GM21528 (cell line): ENCODE results near the gene TBC1D2.

Source experiments
- ATAC-seq: cut with Tn5 transposase; IDR thresholded peaks from one replicate; pipeline ENCODE4 v1.9.1; 2021; ENCODE audit warnings: mild to moderate bottlenecking, moderate library complexity; ENCODE audit not compliant: unreplicated experiment, low FRiP score

The TBC1D2 gene

DNA sequence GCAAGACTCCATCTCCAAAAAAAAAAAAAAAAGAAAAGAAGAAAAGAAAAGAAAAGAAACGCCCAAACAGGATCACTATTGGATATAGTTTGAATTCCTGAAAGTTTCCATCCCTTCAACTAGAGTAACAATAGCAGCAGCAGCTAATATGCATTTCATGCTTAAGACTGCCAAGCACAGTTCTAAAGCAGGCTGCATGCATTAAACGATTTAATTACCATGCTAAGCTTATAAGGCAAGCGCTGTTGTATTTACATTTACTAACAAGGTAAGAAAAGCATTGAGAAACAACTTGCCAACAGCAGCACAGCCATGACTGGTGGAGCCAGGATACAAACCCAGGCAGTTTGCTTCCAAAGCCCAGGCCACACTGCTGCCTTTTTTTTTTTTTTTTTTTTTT is 13.0 kb downstream of the TBC1D2 start:
- no peak for ATAC-seq

DNA sequence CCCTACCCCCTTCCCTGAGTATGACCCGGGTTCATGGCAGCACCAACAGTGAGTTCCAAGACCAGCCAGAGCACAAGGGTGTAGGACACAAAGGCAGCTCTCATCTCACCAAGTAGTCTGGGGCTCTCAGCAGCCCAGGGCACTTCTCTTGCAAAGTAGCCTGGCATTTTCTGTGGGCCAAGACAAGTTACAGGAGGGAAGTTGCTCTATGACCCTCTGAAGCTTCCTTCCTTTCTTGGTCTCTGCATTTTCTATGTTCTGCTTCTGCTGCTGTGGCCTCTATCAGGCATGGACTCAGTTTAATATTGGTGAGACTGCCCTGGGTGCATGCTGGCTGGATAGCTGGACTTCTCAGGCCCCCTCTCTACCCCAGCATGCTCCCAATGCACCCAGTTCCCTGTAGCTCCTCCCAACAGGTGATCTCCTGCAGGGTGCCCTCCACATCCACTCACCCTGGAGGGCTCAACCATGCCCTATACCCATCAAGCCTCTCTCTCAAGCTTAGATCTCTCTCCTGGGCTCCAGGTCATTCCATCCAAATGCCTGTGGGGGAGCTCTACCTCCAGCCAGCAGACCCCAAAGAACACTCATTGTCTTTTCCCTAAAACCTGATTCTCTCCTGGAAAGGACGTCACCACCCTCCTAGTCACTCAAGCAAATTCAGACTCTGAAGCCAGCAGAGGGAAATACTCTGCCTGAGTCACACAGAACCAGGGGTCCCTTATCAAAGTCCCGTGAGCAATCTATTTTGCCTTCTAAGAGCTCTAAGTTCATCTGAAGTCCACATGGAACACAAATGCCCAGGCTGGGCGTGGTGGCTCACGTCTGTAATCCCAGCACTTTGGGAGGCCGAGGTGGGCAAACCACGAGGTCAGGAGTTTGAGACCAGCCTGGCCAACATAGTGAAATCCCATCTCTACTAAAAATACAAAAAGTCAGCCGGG is 13.8 kb downstream of the TBC1D2 start:
- no peak for ATAC-seq

DNA sequence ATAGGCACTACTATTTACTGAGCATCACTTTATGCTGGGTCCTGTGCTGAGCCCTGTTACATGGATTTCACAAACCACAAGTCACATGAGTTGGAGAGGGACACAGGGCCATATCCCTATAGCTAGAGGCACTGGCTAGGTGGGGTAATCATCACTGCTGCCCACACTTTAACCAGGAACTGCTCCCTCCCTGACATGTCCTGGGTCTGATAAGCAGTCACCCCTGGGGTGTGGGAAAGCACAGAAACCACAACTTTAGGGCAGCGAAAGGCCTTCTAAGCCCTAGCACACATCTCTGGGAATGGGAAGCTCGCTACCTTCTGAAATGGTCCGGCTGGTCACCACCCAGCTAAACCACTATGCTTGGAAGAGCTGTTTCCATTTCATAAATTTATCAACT is 15.0 kb downstream of the TBC1D2 start:
- ATAC-seq: no peak

DNA sequence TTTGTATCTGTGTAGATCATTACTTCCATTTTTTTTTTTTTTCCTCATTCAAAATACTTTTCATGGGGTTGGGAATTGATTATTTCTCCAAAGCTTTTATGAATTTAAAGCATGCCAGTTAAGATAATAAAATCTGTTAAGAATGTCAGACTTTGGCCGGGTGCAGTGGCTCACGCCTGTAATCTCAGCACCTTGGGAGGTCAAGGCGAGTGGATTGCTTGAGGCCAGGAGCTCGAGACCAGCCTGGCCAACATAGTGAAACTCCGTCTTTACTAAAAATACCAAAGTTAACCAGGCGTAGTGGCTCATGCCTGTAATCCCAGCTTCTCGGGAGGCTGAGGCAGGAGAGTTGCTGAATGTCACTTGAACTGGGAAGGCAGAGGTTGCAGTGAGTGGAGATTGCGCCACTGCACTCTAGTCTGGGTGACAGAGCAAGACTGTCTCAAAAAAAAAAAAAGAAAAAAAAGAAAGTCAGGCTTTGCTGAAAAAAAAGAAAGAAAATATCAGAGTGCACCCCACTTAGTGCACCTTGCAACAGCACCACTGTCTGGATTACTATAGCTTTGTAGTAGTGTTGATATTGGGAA is 18.5 kb downstream of the TBC1D2 start:
- no peak for ATAC-seq

DNA sequence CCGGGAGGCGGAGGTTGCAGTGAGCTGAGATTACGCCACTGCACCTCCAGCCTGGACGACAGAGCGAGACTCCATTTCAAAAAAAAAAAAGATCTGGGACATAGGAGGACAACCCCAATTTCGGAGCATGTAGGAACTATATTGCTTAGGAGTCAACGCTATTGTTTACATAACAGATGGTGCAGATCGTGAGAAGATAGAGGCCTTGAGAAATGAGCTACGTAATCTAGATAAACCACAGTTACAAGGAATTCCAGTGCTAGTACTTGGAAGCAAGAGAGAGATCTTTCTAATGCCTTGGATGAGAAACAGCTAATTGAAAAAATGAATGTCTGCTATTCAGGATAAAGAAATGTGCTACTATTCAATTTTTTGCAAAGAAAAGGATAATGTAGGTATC is 20.3 kb downstream of the TBC1D2 start:
- ATAC-seq: no peak

DNA sequence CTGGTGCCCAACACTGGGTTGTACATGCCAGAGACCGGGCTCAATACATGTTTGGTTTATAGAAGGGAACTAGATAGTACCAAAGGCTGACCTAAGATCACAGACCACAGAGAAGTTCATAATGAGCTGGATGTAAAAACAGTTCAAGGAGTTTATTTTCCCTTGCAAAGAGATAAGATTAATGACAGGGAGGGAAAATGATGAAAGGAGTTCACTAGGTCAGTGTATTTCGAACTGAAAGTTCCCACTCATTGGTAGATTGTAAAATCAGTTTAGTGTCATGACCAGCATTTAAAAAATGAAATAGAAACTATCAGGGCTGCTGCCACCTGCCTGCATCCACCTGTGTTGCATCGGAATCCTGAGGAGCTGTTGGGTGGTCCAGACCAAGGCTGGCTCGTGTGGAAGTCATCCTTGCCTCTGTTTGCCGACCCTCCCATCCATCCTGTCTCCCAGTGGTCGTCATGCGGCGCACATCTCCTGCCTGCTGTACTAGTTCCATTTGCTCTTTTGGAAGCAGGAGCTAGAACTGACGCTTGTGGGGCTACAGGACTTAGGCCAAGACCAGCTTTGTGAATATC is 21.1 kb downstream of the TBC1D2 start:
- ATAC-seq: no peak

DNA sequence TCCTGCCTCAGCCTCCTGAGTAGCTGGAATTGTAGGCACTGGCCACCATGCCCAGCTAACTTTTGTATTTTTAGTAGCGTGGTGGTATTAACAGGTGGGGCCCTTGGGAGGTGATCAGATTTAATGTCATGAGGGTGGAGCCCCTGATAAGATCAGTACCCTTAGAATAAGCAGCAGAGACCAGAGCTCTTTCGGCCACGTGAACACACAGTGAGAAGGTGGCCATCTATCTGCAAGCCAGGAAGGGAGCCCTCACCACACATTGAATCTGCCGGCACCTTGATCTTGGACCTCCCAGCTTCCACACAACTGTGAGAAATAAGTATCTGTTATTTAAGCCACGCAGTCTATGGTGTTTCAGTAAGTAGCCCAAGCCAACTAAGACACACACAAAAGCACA is 22.5 kb downstream of the TBC1D2 start:
- no peak for ATAC-seq

DNA sequence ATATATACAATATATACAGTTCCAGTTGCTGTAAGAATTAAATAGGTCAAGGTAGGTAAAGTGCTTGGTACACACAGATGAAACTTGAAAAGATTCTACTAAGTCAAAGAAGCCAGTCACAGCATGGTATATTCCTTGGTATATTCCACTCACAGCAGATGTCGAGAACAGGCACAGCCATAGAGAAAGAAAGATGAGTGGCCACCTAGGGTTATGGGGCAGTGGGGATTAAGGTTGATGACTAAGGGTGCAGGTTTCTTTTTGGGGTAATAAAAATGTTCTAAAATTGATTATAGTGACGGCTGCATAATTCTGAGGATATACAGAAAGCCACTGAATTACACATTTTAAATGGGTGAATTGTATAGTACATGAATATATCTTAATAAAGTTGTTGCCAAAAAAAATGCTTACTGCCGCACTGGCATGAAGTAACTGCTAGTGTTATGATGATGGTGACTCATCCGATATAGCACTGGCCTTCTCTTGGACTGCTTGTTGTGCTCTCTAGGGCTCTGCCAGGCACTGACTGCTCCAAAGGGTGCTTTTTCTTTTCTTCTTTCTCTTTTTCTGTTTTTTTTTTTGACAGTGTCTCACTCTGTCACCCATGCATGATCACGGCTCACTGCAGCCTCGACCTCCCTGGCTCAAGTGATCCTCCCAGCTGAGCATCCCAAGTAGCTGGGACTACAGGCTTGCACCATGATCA is 23.5 kb downstream of the TBC1D2 start:
- ATAC-seq: no peak

DNA sequence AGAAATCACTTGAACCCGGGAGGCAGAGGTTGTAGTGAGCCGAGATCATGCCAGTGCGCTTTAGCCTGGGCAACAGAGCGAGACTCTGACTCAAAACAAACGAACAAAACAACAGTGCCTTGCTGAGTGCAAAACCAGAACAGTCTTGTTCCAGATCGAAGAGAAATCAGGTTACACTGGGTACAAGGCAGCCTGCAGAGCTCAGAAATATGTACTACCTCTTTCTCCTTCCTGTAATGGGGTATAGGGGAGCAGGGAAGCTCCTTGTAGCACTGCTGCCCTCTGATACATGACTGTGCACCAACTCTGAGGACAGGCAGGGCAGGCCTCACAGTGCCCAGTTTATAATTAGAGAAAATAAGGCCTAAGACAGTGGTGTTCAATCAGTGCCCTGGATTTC is 24.7 kb downstream of the TBC1D2 start:
- no peak for ATAC-seq

DNA sequence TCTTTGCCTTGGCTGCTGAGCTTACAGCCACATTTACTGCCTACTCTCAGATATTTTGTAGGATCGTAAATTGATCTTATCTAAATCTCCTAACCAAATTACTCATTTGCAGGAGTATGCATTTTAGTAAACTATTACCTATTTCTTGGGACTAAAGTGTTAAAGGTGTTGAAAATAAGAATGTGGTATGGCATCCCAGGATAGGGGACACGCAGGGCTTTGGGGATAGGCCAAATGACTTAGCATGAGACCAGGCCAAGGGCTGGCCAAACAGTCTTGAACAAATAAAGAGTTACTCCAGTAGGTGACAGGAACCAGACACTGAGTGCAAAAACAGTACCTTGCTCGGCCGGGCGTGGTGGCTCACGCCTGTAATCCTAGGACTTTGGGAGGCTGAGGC is 25.1 kb downstream of the TBC1D2 start:
- ATAC-seq: no peak

DNA sequence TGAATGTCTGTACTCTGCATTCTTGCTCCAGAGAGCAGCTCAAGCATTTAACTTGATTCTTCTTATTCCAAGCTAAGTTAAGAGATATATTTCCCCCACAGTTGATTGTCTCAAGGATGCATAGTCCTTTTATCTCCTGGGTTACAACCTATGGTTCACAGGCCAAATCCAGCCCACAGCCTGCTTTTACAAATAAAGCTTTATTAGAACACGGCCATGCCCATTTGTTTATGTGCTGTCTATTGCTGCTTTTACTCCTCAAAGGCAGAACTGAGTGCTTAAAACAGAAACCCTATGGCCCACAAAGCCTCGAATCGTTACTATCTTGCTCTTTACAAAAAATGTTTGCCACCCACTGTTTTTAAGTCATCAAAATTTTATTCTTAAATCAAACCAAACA is 25.8 kb downstream of the TBC1D2 start:
- no peak for ATAC-seq

DNA sequence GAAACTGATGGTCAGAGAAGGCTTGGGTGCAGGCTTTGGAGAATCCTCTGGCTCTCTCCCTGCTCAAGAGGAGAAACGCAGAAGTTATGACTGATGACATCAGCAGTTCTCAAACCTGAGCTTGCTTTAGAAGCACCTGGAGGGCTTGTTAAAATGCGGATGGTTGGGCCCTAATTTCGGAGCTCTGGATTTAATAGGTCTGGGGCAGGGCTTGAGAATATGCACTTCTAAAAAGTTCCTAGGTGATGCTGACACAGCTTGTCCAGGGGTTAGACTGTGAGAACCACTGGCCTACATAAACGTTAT is 26.4 kb downstream of the TBC1D2 start:
- no peak for ATAC-seq

DNA sequence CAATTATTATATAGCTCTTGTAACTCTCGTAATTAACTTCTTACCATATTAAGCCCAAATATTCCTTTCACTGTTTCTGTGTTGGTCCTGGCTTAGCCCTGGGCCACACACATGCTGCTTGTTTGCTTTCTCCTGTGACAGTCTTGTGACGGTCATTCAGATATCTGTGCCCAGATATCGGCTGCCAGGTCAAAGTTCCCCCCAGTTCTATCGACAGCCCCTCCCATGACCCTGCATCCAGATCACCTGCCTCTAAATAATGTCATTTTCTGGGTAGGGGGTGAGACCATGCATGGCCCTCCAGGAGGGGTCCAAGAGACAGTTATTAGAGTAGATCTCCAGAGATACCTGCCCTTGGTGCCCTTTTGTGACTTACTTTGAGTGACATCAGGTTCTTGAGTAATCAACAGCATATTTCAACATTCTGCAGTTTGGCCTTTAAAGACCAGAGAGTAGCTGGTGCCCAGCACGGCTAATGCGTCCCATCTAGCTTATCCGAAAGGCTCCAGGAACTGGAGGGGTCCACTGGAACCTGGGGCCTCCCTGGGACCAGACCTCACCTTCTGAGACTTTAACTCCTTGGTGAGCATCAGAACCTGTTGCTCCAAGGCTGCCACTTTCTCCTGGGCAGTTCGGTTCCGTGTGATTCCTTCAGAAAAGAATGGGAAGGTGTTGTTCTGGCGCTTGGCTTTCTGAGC is 26.9 kb downstream of the TBC1D2 start:
- no peak for ATAC-seq

DNA sequence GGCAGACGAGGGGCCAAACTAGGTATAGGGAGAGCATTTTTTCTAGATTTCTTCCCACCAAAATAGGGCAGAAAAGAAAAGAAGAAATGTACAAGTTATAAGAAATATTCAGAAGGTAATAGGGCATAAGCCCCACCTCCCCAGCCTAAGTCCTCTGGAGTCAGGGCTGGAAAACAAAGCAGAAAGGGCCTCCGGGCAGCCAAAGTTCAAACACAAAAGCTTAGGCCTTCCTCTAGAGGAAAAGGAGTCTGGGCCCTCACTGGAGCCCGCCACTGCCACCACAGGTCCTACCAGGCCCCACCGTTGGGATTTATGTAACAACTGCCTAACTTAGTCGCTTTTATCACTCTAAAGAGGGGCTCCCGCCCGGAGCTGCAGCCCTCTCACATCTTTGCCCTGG is 27.6 kb downstream of the TBC1D2 start:
- no peak for ATAC-seq

DNA sequence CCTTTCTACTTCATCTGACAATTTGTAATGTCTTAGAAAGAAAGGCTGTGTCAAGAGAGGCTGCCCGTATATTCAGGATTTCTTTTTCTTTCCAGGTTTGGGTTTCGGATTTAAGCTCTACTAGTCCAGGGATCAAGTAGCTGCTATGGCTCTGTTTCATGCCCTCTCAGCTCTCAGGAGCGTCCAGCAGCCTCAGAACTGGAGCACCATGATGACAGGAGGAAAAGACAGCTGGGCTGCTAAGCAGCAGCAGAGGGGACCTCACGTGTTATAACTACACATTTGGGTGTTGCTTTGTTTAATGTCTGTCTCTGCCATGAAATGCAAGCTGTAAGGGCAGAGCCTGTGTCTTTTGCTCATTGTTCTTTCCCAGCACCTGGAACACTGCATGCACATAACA is 28.5 kb downstream of the TBC1D2 start:
- no peak for ATAC-seq

DNA sequence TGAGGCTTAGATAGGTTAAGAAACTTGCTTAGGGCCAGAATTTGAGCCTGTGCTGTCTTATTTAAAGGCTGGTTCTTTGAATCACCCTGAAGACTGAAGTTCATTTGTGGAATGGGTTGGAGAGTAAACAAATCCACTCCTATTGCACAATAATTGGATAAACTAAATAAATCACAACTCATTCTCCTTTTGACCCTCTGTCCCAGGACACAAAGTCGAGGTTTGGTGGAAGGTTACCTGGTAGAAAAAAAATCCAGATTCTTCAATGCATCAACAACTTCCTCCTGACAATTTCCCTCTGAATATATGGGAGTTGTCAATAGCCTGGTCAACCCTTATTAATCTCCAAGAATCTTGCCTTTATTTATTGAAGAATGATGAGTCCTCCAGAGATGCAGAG is 28.9 kb downstream of the TBC1D2 start:
- no peak for ATAC-seq

DNA sequence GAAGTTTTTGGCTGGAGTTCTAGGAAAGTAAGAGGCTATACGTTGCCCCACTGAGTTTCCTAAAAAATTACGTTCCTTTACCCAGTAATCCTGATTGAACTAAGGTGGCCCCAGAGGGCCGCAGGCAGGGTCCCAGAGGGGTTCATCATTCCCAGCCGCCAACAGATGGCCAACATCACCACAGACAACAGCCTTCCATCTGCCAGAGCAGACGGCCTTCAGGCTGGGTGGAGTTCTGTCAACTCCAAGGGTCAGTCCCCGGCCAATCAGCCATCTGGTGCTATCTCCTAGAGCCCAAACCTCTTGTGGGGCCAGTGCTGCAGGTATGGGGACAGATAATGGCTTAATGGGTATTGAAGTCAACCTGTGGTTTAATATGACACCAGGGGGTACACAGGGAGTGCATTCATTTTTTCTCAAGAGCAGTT is 30.4 kb downstream of the TBC1D2 start:
- ATAC-seq: no peak

DNA sequence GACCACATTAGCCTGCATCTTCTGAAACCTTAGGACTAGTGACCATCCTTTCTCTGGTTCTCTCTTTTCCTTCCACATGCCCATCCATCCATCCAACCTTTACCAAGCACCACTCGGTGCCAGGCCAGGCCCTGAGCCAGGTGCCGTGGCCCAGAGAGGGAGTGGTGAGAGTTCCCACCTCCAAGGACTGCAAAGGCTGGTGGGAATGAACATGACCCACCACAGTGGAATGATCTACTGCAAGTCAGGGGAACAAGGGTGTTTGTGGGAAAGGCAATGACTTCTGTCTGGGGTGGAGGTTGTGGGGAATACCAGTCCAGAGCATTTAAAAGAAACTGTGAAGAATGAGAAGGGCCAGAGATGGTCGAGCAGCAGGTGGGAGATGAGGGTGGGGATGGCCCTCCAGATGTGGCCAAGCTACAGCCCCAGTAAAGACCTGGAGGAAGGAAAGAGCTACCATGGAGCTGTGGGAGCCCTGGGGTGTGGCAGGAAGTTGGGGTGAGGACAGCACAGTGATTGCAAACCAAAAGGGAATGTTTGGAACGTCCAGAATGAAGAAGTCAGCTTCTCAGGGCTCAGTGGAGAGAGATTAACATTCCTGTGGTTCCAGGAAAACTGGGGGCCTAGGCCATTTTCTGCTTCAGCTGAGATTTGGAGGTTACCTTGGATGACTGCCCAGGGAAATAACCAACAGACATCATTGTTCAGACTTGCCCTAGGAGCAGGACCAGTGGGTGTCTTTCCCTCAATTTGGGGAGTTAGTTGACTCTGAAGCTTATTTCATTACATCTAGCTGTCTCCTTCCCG is 32.4 kb downstream of the TBC1D2 start:
- no peak for ATAC-seq

DNA sequence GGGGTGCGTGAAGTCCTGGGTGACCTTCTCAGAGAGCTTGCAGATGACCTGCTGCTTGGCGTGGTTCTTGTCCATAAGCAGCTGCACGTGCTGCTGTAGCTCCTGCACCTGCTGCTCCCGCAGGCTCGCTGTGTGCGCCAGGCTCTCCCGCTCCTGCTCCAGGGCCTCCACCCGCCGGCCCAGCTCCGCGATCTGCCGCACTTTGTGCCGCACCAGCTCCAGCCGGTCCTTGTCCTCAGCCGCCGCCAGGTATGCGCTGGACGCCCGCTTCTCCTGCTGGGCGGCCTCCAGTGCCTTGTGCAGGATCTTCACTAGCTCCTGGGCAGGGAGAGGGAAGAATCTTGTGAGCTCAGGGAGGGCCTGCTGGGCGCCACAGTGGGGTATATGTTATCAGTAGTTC is 34.5 kb downstream of the TBC1D2 start:
- no peak for ATAC-seq

DNA sequence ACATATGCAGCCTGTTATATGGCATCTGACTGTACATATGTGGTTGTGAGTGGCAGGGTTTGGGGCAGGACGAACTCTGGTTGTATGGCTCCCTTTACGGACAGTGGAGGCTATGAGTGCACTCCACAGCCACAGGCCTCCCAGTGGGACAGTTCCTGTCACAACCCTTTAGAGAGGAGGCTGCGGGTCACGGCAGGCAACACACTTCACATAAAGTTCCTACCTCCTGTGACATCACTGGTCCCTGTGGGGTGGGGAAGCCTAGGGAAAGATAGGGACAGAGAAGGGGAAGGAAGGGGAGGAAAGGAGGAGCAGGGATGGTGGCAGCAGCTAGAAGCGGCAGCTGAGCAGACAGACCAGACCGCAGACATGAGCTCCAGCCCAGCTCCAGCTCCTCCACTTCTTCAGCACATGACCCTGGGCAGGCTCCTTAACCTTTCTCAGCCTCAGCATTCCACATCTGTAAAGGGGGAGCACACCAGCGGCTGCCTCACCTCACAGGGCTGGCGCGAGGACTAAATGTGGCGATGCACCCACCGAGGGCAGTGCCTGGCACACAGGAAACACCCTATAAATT is 35.6 kb downstream of the TBC1D2 start:
- no peak for ATAC-seq
